HG03575 (cell line): Measurements from ENCODE around the gene STX1A.
"Not testable (repeated sequence)": the region's sequence is repeated elsewhere in the genome, so short reads cannot be mapped to it uniquely, and the experiment has no call there.

Experiments
- ATAC-seq: cut with Tn5 transposase; IDR thresholded peaks from one replicate; pipeline ENCODE4 v1.9.1; 2021; ENCODE audit not compliant: unreplicated experiment, insufficient number of reproducible peaks, low FRiP score; ENCODE audit errors: extremely low read depth

Gene STX1A

GRCh38 chr7:73696372-73696771, 23.1 kb downstream of the STX1A start:
- ATAC-seq, result no peak

DNA sequence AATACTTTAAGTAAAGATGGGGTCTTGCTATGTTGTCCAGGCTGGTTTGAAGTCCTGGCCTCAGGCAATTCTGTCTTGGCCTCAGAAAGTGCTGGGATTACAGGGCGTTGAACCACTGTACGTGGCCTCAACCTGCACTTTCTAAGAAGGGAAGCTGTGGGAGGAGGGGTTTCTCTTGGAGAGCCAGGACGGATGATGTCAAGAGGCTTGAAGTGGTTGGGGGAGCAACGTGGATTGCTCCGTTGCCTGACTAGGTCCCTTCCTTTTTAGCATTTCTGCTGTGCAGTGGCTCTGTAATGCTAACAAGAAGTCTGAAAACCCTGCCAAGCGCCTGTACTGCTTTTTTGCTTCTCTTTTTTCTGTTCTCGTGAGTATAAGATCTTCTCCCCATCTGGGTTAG, 28.8 kb downstream of the STX1A start:
- ATAC-seq, result no peak

- no peak for ATAC-seq
These were observed 31.2 kb downstream of the STX1A start for GRCh38 chr7:73688288-73688687.

- no peak for ATAC-seq
These were observed 34.2 kb downstream of the STX1A start for GRCh38 chr7:73685311-73685710.

DNA sequence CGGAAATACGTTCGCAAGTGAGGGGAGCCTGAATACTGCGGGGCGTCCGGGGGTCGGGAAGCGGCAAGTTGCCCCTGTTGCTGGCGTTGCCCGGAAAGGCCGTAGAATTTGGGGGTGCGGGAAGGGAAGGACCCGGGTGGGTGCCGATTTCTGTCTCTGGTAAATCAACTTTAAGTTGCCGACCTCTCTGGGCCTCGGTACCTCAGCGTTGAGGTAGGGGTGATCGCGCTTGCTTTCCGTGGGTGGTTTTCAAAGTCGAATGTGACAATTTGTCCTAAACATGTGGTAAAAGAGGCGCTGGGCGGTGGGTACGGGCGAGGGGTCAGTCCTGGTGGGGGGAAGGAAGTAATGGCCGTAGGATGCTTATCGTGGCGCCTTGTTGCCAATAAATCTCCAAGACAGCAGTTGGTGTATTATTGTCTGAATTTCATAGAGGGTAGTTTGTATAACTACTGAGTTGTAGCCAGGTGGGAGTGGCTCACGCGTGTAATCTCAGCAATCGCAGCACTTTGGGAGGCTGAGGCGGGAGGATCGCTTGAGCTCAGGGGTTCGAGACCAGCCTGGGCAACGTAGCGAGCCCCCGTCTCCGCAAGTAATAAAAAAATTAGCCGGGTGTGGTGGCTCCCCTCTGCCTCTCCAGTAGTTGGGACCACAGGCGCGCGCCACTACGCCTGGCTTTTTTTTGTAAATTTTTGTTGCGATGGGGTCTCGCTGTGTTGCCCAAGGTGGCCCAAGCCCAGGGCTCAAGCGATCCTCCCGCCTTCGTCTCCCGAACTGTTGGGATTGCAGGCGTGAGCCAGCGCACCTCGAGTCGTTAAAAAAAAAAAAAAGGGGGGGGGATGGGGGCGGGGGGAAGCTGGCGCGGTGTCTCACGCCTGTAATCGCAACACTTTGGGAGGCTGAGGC, 35.4 kb downstream of the STX1A start:
- no peak for ATAC-seq

- peak; percentile 54 for ATAC-seq
These were observed 36.2 kb downstream of the STX1A start, which contains the start of the genes BUD23 and DNAJC30 for GRCh38 chr7:73683056-73683787. Gene BUD23, plus strand, starts transcription at chr7:73683597. Its CDS starts 29 bp downstream, at chr7:73683626. Gene DNAJC30, minus strand, starts transcription at chr7:73683453. Its CDS starts 30 bp downstream, at chr7:73683423.

GRCh38 chr7:73682745-73683055, 36.8 kb downstream of the STX1A start:
- no peak for ATAC-seq

DNA sequence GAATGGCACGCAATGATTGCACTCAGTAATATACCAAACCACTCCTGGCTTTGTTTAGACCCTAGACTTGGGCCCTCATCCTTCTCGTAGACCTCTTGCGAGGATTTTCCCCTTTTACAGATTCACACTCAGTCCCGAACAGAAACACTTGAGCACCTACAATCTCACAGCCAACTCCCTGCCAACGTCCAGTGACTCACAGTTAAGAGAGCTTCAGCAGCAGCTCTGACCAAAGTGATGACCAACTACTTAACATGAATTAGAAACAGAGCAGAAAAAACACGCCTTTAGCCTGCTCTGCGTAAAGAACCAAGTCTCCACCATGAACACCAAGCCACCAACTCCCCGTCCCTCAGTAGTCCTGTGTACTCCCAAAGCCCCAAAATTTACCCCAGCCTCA, 38.4 kb downstream of the STX1A start:
- ATAC-seq, result no peak

DNA sequence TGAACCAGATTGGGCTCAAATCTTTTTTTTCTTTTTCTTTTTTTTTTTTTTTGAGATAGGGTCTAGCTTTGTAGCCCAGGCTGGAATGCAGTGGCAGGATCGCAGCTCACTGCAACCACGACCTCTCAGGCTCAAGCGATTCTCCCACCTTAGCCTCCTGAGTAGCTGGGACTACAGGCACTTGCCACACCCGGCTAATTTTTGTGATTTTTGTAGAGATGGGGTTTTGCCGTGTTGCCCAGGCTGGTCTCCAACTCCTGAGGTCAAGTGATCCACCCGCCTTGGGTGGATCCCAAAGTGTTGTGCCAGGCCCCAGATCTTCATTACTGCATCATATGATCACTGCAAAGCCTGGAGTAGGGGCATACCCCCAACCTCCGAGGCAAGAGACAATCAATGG, 39.0 kb downstream of the STX1A start:
- no peak for ATAC-seq

- ATAC-seq, result no peak
These were observed 39.8 kb downstream of the STX1A start for GRCh38 chr7:73679709-73680108.

DNA sequence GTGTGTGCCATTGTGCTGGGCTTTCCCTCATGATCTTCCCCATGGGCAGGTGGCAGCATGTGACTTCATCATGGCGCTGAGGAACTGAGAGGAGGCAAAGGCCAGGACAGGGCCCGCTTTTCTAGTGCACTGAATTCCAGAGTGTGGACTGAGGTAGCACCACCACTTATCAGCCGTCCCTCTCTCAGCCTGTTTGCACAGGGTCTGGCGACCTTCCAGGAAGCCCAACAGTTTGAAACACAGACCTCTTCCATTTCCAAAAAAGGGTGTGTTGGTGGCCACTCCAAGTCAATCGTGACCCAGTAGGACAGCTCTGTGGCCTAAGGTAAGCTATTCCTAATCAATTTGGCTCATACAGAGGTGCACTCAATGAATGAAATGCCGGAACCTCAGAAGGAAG, 40.6 kb downstream of the STX1A start:
- ATAC-seq, result no peak

DNA sequence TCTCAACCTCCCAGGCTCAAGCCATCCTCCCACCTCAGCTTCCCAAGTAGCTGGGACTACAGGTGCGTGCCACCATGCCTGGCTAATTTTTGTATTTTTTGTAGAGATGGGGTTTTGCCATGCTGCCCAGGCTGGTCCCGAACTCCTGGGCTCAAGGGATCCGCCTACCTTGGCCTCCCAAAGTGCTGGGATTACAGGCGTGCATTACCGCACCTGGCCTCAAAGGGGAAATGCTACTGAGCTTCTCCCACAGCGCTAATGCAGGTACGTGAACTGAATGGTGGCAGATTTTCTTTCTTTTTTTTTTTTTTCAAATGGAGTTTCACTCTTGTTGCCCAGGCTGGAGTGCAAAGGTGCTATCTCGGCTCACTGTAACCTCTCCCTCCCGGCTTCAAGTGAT, 43.4 kb downstream of the STX1A start:
- ATAC-seq, result not testable (repeated sequence)

GRCh38 chr7:73674468-73675124, 44.9 kb downstream of the STX1A start:
- ATAC-seq, result no peak

DNA sequence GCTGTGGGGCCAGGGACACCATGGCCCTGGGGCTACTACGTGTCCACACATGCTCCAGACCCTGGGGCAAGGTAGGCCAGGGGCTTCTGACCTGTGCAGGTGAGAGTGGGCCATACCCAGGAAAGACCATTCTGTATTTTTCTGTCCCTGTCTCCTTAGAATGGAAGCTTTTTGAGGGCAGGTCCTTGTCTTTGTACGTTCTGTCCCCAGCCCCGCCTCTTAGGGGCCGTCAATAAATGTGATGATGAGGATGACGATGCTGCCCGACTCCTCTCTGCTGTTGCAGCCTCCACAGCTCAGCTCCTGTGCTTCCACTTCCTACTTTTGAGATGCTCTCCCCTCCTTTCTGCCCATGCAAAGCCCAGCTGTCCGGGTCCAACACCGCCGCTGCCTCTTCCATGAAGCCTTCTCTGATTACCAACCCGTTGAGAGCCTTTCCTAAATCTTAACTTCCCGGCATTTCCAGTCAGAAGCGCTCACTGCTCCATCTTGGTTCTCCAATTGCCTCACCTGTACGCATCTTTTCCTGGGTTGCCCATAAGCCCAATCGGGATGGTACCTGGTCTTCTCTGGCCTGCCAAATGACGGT, 47.5 kb downstream of the STX1A start:
- ATAC-seq, result no peak

DNA sequence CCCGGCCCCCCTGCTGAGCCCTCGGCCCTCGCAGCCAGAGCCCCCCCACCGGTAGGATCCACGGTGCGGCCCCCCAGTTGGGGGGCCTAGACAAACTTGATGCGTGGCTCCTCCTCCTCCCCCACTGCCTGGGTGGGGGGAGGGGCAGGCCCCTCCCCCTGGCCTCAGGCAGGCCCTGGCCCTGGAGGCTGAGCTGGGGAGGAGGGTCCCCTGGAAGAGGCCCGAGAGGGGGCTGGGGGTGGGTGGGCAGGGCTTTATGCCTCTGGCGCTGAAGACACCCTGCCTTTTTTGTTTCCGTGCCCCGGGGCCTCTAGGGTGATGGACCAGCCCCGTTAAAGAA, 48.2 kb downstream of the STX1A start:
- ATAC-seq, result no peak

GRCh38 chr7:73669858-73670385, 49.5 kb downstream of the STX1A start:
- no peak for ATAC-seq

GRCh38 chr7:73669288-73669701, 50.2 kb downstream of the STX1A start:
- ATAC-seq, result no peak

DNA sequence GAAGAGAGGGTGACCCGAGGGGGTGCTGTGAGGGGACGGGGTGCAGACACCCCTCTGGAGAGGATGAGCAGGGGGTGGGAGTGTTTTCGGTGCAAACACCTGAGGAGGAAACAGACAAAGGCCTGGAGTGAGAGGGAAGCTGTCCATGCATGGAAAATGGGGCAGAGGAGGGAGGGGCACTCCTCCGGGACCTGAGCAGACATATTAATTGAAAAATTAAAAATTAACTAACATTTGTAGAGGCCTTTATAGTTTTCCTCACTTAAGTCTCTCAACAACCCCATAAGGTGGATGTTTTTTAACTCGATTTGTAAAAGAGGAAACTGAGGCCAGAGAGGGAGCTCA, 50.6 kb downstream of the STX1A start:
- ATAC-seq, result no peak

DNA sequence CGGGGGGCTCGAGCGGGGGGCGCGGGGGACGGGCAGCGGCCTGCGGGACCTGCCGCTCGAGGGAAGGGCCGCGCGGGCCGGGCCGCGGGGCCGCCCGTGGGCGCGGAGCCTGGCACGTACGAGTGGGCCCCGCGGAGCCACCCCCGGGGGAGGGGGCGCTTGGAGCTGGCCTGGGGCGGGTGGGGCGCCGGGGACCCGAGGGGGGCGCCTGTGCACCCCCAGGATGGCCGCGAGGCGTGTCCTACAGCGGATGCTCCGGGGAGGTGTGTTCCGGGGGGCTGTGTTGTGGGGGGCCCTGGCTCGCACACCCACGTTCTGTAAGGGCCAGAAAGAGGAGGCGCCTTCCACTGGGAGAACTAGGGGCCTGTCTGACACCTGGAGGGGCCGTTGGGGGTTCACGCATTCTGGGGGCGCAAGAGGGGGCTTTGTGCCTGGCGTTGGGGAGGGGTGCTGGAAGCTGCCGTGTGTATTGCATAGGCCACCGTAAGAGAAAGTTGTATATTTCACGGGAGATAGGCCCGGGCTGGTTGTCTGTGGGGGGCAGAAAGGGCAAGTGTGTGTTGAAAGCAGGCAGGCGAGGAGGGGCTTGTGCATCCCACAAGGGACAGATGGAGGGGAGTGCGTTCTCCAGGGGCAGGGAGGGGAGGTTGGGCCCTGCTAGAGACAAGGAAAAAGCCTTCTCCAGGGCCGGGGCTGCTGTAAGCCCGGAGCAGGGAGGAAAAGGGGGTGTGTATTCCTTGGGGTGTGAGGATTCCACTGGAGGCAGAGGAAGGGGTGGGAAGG, 51.2 kb downstream of the STX1A start:
- no peak for ATAC-seq
